Brain microvascular endothelial cell (primary cell): ENCODE results near the gene LAMB3.
A peak's percentile ranks its signal among the peaks of the same experiment; 100 is the strongest.

Experiments used
- DNase-seq: peaks from one replicate; pipeline ENCODE4 v3.0.0-alpha.2; 2020
- H3K27ac ChIP-seq: fragments of 250-450 bp; sonication (Bioruptor Pico); 2 replicates; pipeline ENCODE4 v1.5.1; 2020; ENCODE audit warnings: mild to moderate bottlenecking, moderate library complexity
- H3K27me3 ChIP-seq: fragments of 250-450 bp; sonication (Bioruptor Pico); replicated peaks from 2 replicates; pipeline ENCODE4 v1.5.1; 2020; ENCODE audit warnings: mild to moderate bottlenecking
- H3K36me3 ChIP-seq: fragments of 250-450 bp; sonication (Bioruptor Pico); replicated peaks from 2 replicates; pipeline ENCODE4 v1.5.1; 2020; ENCODE audit warnings: mild to moderate bottlenecking
- H3K4me3 ChIP-seq: 2 replicates; pipeline ENCODE4 v1.5.1; 2011; ENCODE audit warnings: low read depth, mild to moderate bottlenecking, control low read depth, low read length, moderate library complexity
- in situ Hi-C: cut with HindIII; loops from 2 replicates; pipeline ENCODE4 v1.10.0; 2017; ENCODE audit warnings: low sequenced_read_pairs, low pct_ligation_motif_present
- TF ChIP-seq, protein P1 (sequence below): IDR thresholded peaks from 2 replicates; pipeline ENCODE4 v1.5.1; 2011; ENCODE audit warnings: low read depth, mild to moderate bottlenecking, moderate library complexity, low read length, control low read depth, inconsistent platforms; ENCODE audit errors: missing control alignments

Gene LAMB3

GRCh38 chr1:209657140-209657879 lies 5.1 kb upstream of the LAMB3 start:
- Histone ChIP-seq H3K36me3 (no peaks in the 10 kb centered on the region), H3K27ac (no peak overlapping the region), H3K27me3 (no peaks in the 10 kb centered on the region), H3K4me3 (no peak overlapping the region)
- DNase-seq: no peak
- in situ Hi-C loops: no loop called here
- TF ChIP-seq, protein P1, sequence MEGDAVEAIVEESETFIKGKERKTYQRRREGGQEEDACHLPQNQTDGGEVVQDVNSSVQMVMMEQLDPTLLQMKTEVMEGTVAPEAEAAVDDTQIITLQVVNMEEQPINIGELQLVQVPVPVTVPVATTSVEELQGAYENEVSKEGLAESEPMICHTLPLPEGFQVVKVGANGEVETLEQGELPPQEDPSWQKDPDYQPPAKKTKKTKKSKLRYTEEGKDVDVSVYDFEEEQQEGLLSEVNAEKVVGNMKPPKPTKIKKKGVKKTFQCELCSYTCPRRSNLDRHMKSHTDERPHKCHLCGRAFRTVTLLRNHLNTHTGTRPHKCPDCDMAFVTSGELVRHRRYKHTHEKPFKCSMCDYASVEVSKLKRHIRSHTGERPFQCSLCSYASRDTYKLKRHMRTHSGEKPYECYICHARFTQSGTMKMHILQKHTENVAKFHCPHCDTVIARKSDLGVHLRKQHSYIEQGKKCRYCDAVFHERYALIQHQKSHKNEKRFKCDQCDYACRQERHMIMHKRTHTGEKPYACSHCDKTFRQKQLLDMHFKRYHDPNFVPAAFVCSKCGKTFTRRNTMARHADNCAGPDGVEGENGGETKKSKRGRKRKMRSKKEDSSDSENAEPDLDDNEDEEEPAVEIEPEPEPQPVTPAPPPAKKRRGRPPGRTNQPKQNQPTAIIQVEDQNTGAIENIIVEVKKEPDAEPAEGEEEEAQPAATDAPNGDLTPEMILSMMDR: no peak

- TF ChIP-seq, protein P1: no peak
- in situ Hi-C loops: no loop called here
These were observed 3.4 kb upstream of the LAMB3 start for GRCh38 chr1:209655411-209656231.

GRCh38 chr1:209653915-209654351 lies 1.7 kb upstream of the LAMB3 start:
- TF ChIP-seq, protein P1: no peak
- H3K27me3 ChIP-seq: no peaks in the 10 kb centered on the region
- H3K27ac ChIP-seq: no peak overlapping the region
- no peaks in the 10 kb centered on the region for H3K36me3 ChIP-seq
- DNase-seq: no peak
- no peak overlapping the region for H3K4me3 ChIP-seq
- in situ Hi-C loops: no loop called here

More at GRCh38 chr1:209655411-209656231, 3.4 kb upstream of the LAMB3 start:
- Histone ChIP-seq H3K27ac (no peak overlapping the region), H3K36me3 (no peaks in the 10 kb centered on the region), H3K27me3 (no peaks in the 10 kb centered on the region), H3K4me3 (no peak overlapping the region)
- DNase-seq: no peak

DNA sequence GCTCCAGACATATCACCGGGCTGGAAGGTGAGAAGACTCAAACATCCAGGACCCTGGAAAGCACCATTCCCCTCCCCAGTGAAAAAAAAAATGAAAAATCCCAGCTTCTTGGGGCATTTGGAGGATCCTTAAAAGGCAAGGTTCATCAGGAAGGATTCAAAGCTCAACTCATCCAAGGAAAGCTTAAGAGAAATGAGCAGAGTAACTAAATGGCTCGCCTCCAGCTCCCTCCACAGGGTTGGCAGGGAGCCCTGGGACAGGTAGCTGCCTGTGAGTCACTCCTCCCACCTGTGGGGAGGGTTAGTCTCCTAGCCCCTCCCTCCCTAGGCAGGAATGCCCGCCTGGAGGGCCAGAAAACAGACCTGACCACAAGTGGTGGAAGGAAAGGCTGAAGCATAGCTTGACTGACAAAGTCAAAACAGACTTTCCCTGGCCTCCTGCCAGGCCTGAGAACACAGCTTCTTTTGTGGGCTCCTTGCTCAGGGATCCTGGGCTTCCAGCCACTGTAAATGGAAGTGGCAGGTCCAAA lies 712 bp upstream of the LAMB3 start:
- no peaks in the 10 kb centered on the region for H3K36me3 ChIP-seq
- no peak overlapping the region for H3K27ac ChIP-seq
- TF ChIP-seq, protein P1: no peak
- H3K27me3 ChIP-seq: no peaks in the 10 kb centered on the region
- peak; percentile 51 for DNase-seq
- in situ Hi-C loops: no loop called here
- no peak overlapping the region for H3K4me3 ChIP-seq

- DNase-seq: peak; percentile 79
- no peaks in the 10 kb centered on the region for H3K36me3 ChIP-seq
- peak overlapping the region; percentile 33 for H3K27ac ChIP-seq
- no peak overlapping the region for H3K4me3 ChIP-seq
- TF ChIP-seq, protein P1: no peak
- no peaks in the 10 kb centered on the region for H3K27me3 ChIP-seq
- in situ Hi-C loops: no loop called here
These were observed 1.1 kb downstream of the LAMB3 start for GRCh38 chr1:209651138-209651587.
